Measurements from ENCODE around the gene SHCBP1L.

GRCh38 chr1:182996816-182997215, 43.9 kb upstream of the SHCBP1L start:
- no peak for TF ChIP-seq EZH2 (IDR thresholded peaks at IDR 0.05; ENCODE audit: low read length, missing control alignments)
- TF ChIP-seq, protein P1, sequence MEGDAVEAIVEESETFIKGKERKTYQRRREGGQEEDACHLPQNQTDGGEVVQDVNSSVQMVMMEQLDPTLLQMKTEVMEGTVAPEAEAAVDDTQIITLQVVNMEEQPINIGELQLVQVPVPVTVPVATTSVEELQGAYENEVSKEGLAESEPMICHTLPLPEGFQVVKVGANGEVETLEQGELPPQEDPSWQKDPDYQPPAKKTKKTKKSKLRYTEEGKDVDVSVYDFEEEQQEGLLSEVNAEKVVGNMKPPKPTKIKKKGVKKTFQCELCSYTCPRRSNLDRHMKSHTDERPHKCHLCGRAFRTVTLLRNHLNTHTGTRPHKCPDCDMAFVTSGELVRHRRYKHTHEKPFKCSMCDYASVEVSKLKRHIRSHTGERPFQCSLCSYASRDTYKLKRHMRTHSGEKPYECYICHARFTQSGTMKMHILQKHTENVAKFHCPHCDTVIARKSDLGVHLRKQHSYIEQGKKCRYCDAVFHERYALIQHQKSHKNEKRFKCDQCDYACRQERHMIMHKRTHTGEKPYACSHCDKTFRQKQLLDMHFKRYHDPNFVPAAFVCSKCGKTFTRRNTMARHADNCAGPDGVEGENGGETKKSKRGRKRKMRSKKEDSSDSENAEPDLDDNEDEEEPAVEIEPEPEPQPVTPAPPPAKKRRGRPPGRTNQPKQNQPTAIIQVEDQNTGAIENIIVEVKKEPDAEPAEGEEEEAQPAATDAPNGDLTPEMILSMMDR (conservative IDR thresholded peaks at IDR 0.05 in 1 of 2, IDR thresholded peaks at IDR 0.05 in 1 of 2; ENCODE audit: low read depth in 1 of 2, low read length in 2 of 2) = no peak

Measured in fibroblast of lung (primary cell).